Measurements from ENCODE around the gene LRIG1. TPM values are rescaled to one million over a fixed set of nuclear protein-coding genes. Genes with fewer than 3 reads are reported as not detected.

The LRIG1 gene
- polyA plus RNA-seq, 6 donors from 2014 or later, result 9.8 to 20.7 (median 12.5) TPM

GRCh38 chr3:66402596-66403290 lies 98.1 kb downstream of the LRIG1 start:
- peak overlapping the region in 2 of 6 donors; percentile 52 to 92 for H3K27ac Mint-ChIP-seq
- no peaks in the 10 kb centered on the region for H3K9me3 Mint-ChIP-seq
- H3K27me3 Mint-ChIP-seq, result peaks cover 0 to 5% (median 0%) of the 10 kb centered on the region in 3 donors
- ATAC-seq (ENCODE audit: low read depth in 2 of 2) (no peak), DNase-seq (no peak)
- no peaks in the 10 kb centered on the region for H3K36me3 Mint-ChIP-seq
- H3K4me3 Mint-ChIP-seq, result no peak overlapping the region
- peaks cover 3 to 5% (median 5%) of the 10 kb centered on the region in 3 donors for H3K4me1 Mint-ChIP-seq

GRCh38 chr3:66401675-66402491 lies 98.9 kb downstream of the LRIG1 start:
- peaks cover 0 to 5% (median 0%) of the 10 kb centered on the region in 3 donors for H3K27me3 Mint-ChIP-seq
- H3K4me1 Mint-ChIP-seq, result peaks cover 3 to 5% (median 5%) of the 10 kb centered on the region in 3 donors
- no peaks in the 10 kb centered on the region for H3K36me3 Mint-ChIP-seq
- no peaks in the 10 kb centered on the region for H3K9me3 Mint-ChIP-seq
- DNase-seq, result no peak
- no peak overlapping the region for H3K27ac Mint-ChIP-seq
- peak overlapping the region in 1 of 8 donors; percentile 22 for H3K4me3 Mint-ChIP-seq
- ATAC-seq (ENCODE audit: low read depth in 2 of 2), result no peak

GRCh38 chr3:66401157-66401550 lies 99.7 kb downstream of the LRIG1 start:
- H3K4me1 Mint-ChIP-seq, result peaks cover 3 to 9% (median 5%) of the 10 kb centered on the region in 3 donors
- no peaks in the 10 kb centered on the region for H3K9me3 Mint-ChIP-seq
- H3K27ac Mint-ChIP-seq, result no peak overlapping the region
- H3K36me3 Mint-ChIP-seq, result no peaks in the 10 kb centered on the region
- H3K4me3 Mint-ChIP-seq, result no peak overlapping the region
- ATAC-seq (ENCODE audit: low read depth in 2 of 2) (no peak), DNase-seq (no peak)
- peaks cover 0 to 5% (median 0%) of the 10 kb centered on the region in 3 donors for H3K27me3 Mint-ChIP-seq

GRCh38 chr3:66400411-66401156 lies 100.2 kb downstream of the LRIG1 start:
- Mint-ChIP-seq H3K27me3 (peaks cover 0 to 5% (median 0%) of the 10 kb centered on the region in 3 donors), H3K4me3 (no peak overlapping the region), H3K4me1 (peaks cover 3 to 9% (median 5%) of the 10 kb centered on the region in 3 donors), H3K27ac (peak overlapping the region in 1 of 6 donors; percentile 67), H3K9me3 (no peaks in the 10 kb centered on the region), H3K36me3 (no peaks in the 10 kb centered on the region)
- no peak for DNase-seq
- ATAC-seq (ENCODE audit: low read depth in 2 of 2), result no peak

GRCh38 chr3:66399529-66400232 lies 101.1 kb downstream of the LRIG1 start:
- Mint-ChIP-seq H3K9me3 (no peaks in the 10 kb centered on the region), H3K27ac (peak overlapping the region in 1 of 6 donors; percentile 57), H3K36me3 (no peaks in the 10 kb centered on the region), H3K27me3 (peaks cover 0 to 5% (median 0%) of the 10 kb centered on the region in 3 donors), H3K4me3 (no peak overlapping the region), H3K4me1 (peaks cover 6 to 15% (median 7%) of the 10 kb centered on the region in 3 donors)
- no peak for DNase-seq
- no peak for ATAC-seq (ENCODE audit: low read depth in 2 of 2)

- H3K27ac Mint-ChIP-seq, result peak overlapping the region in 2 of 6 donors; percentile 54 to 62
- H3K9me3 Mint-ChIP-seq, result no peaks in the 10 kb centered on the region
Measured at GRCh38 chr3:66398228-66399025, 102.4 kb downstream of the LRIG1 start.

GRCh38 chr3:66397745-66398144 lies 103.1 kb downstream of the LRIG1 start:
- Mint-ChIP-seq H3K27ac (peak overlapping the region in 1 of 6 donors; percentile 30), H3K4me1 (peaks cover 25 to 34% (median 27%) of the 10 kb centered on the region in 3 donors), H3K4me3 (no peak overlapping the region), H3K9me3 (no peaks in the 10 kb centered on the region), H3K36me3 (no peaks in the 10 kb centered on the region), H3K27me3 (peaks cover 0 to 5% (median 0%) of the 10 kb centered on the region in 3 donors)
- DNase-seq (no peak), ATAC-seq (ENCODE audit: low read depth in 2 of 2) (no peak)

More at GRCh38 chr3:66398228-66399025, 102.4 kb downstream of the LRIG1 start:
- ATAC-seq (ENCODE audit: low read depth in 2 of 2) (no peak), DNase-seq (no peak)
- Mint-ChIP-seq H3K4me3 (no peak overlapping the region), H3K4me1 (peaks cover 19 to 27% (median 20%) of the 10 kb centered on the region in 3 donors), H3K27me3 (peaks cover 0 to 5% (median 0%) of the 10 kb centered on the region in 3 donors), H3K36me3 (no peaks in the 10 kb centered on the region)

- H3K27me3 Mint-ChIP-seq, result peaks cover 0 to 1% (median 0%) of the 10 kb centered on the region in 3 donors
- H3K4me1 Mint-ChIP-seq, result peaks cover 34 to 43% (median 35%) of the 10 kb centered on the region in 3 donors
- ATAC-seq (ENCODE audit: low read depth in 2 of 2) (no peak), DNase-seq (no peak)
- H3K4me3 Mint-ChIP-seq, result no peak overlapping the region
- no peaks in the 10 kb centered on the region for H3K9me3 Mint-ChIP-seq
- no peaks in the 10 kb centered on the region for H3K36me3 Mint-ChIP-seq
- H3K27ac Mint-ChIP-seq, result no peak overlapping the region
Measured at GRCh38 chr3:66396888-66397287, 103.9 kb downstream of the LRIG1 start.

- Mint-ChIP-seq H3K9me3 (no peaks in the 10 kb centered on the region), H3K4me3 (no peak overlapping the region), H3K27ac (peak overlapping the region in 1 of 6 donors; percentile 67), H3K27me3 (no peaks in the 10 kb centered on the region), H3K36me3 (no peaks in the 10 kb centered on the region), H3K4me1 (peaks cover 38 to 45% (median 38%) of the 10 kb centered on the region in 3 donors)
- ATAC-seq (ENCODE audit: low read depth in 2 of 2) (no peak), DNase-seq (no peak)
Measured at GRCh38 chr3:66396161-66396760, 104.6 kb downstream of the LRIG1 start.

- Mint-ChIP-seq H3K27me3 (no peaks in the 10 kb centered on the region), H3K36me3 (no peaks in the 10 kb centered on the region), H3K4me1 (peaks cover 38 to 47% (median 38%) of the 10 kb centered on the region in 3 donors), H3K27ac (peak overlapping the region in 2 of 6 donors; percentile 37 to 97), H3K9me3 (no peaks in the 10 kb centered on the region), H3K4me3 (peak overlapping the region in 1 of 8 donors; percentile 33)
- no peak for ATAC-seq (ENCODE audit: low read depth in 2 of 2)
- no peak for DNase-seq
Measured at GRCh38 chr3:66395635-66396034, 105.2 kb downstream of the LRIG1 start.

GRCh38 chr3:66394753-66395249 lies 106.0 kb downstream of the LRIG1 start:
- no peak for DNase-seq
- Mint-ChIP-seq H3K36me3 (no peaks in the 10 kb centered on the region), H3K9me3 (no peaks in the 10 kb centered on the region), H3K27ac (peak overlapping the region in 5 of 6 donors; percentile 68 to 97 (median 91)), H3K27me3 (no peaks in the 10 kb centered on the region), H3K4me3 (peak overlapping the region in 7 of 8 donors; percentile 21 to 94 (median 92)), H3K4me1 (peaks cover 44 to 55% (median 44%) of the 10 kb centered on the region in 3 donors)
- no peak for ATAC-seq (ENCODE audit: low read depth in 2 of 2)
